K562 (cell line): ENCODE results near the gene PACSIN3. TPM values are rescaled to one million over a fixed set of nuclear protein-coding genes. Genes with fewer than 3 reads are reported as not detected.

ENCODE experiments used
- ATAC-seq: fragments of 200-7000 bp; cut with Tn5 transposase; 3 replicates; pipeline ENCODE4 v1.9.1; 2020; ENCODE audit warnings: moderate library complexity
- BruUV-seq: library from RNA; stranded (reverse); fragments of 400-500 nt; replicated peaks from 2 replicates; lab custom pipeline; 2021; lab: Mats Ljungman, UMichigan
- CTCF ChIA-PET: fragments of 300-600 bp; formaldehyde crosslinking; extraction: SDS; loops from one replicate; lab custom pipeline; 2021; ENCODE audit warnings: low intra/inter-chr PET ratio; lab: Yijun Ruan, JAX
- POLR2A ChIA-PET: fragments of 300-600, 350-650 bp; sonication (Branson Sonifier 250); formaldehyde crosslinking; extraction: SDS; loops from one replicate; lab custom pipeline; 2021; ENCODE audit warnings: antibody characterized with exemption, inconsistent platforms; lab: Yijun Ruan, JAX
- DNase-seq, 4 experiments: peaks; one replicate each; pipeline versions ENCODE4 v3.0.0 to v3.0.0-alpha.2; 2011 to 2018; ENCODE audit warnings: low spot score in 3 of 4, mixed read lengths in 3 of 4; ENCODE audit errors: extremely low read depth in 1 of 4
- FAIRE-seq: peaks from 2 replicates; lab custom pipeline; 2011; peaks lifted over from hg19 to GRCh38; lab: Jason Lieb, UNC
- H2AFZ ChIP-seq: 2 replicates; pipeline ENCODE4 v1.6.0; 2011; ENCODE audit warnings: low read depth, low read length, control low read depth, inconsistent platforms
- H3K27ac ChIP-seq: fragments of 200-600 bp; 3 replicates; pipeline ENCODE4 v1.8.0; 2011; ENCODE audit warnings: low read depth, mild to moderate bottlenecking, control low read depth, inconsistent platforms, low read length, moderate library complexity, mixed read lengths; ENCODE audit errors: extremely low read depth
- H3K27me3 ChIP-seq, 2 experiments: fragments of 300-600 bp in 1 of 2; 2 replicates in 1 of 2; 3 replicates in 1 of 2; pipeline versions ENCODE4 v1.6.0 to v1.8.0; 2011; ENCODE audit warnings: inconsistent platforms in 2 of 2, low read length in 2 of 2, mild to moderate bottlenecking in 1 of 2, mixed read lengths in 1 of 2, moderate library complexity in 1 of 2; ENCODE audit not compliant: control insufficient read depth in 2 of 2, insufficient read depth in 2 of 2
- H3K36me3 ChIP-seq: fragments of 300-600 bp; 3 replicates; pipeline ENCODE4 v1.8.0; 2011; ENCODE audit warnings: mild to moderate bottlenecking, low read length, inconsistent platforms; ENCODE audit not compliant: control insufficient read depth, insufficient read depth
- H3K4me1 ChIP-seq, 2 experiments: fragments of 200-600 bp in 1 of 2; replicated peaks in 1 of 2; 2 replicates in 1 of 2; 3 replicates in 1 of 2; pipeline versions ENCODE4 v1.5.1 to v1.8.0; 2011; ENCODE audit warnings: inconsistent platforms in 2 of 2, low read length in 2 of 2, mild to moderate bottlenecking in 1 of 2, mixed read lengths in 1 of 2, moderate library complexity in 1 of 2; ENCODE audit not compliant: control insufficient read depth in 2 of 2, insufficient read depth in 2 of 2
- H3K4me2 ChIP-seq: 2 replicates; pipeline ENCODE4 v1.6.1; 2011; ENCODE audit warnings: low read length, control low read depth, inconsistent platforms, mixed read lengths; ENCODE audit not compliant: insufficient read depth
- H3K4me3 ChIP-seq: fragments of 200-600 bp; sonication (generic), shearing (Covaris generic); 2 replicates; pipeline ENCODE4 v1.5.1; 2016; ENCODE audit warnings: control low read depth, inconsistent platforms
- H3K79me2 ChIP-seq: fragments of 200-600 bp; 3 replicates; pipeline ENCODE4 v1.8.0; 2011; ENCODE audit warnings: low read length, inconsistent platforms; ENCODE audit not compliant: control insufficient read depth, insufficient read depth
- H3K9ac ChIP-seq, 2 experiments: 2 replicates each; pipeline versions ENCODE4 v1.6.0 to v1.6.1; 2011; ENCODE audit warnings: low read depth in 2 of 2, low read length in 2 of 2, control low read depth in 1 of 2, inconsistent platforms in 1 of 2, mild to moderate bottlenecking in 1 of 2, mixed read lengths in 1 of 2; ENCODE audit not compliant: insufficient read depth in 1 of 2
- H3K9me1 ChIP-seq: one replicate; pipeline ENCODE4 v1.6.0; 2011; ENCODE audit warnings: inconsistent platforms, mild to moderate bottlenecking, low read length, moderate library complexity; ENCODE audit not compliant: control insufficient read depth, insufficient read depth
- H3K9me3 ChIP-seq: replicated peaks from 2 replicates; pipeline ENCODE4 v1.5.1; 2011; ENCODE audit warnings: low read depth, low read length, inconsistent platforms; ENCODE audit not compliant: control insufficient read depth, insufficient read depth
- H4K20me1 ChIP-seq: replicated peaks from 2 replicates; pipeline ENCODE4 v1.6.1; 2011; ENCODE audit warnings: low read length, inconsistent platforms, mixed read lengths; ENCODE audit not compliant: control insufficient read depth, insufficient read depth
- ARHGAP35 ChIP-seq: fragments of 450-650 bp; IDR thresholded peaks from 2 replicates; pipeline ENCODE4 v1.6.1; 2018; ENCODE audit not compliant: partially characterized antibody
- ARID3A ChIP-seq: IDR thresholded peaks from 2 replicates; pipeline ENCODE4 v1.6.1; 2012; ENCODE audit warnings: low read depth, low read length, improper control_type of control experiment, borderline replicate concordance
- BHLHE40 ChIP-seq: IDR thresholded peaks from 2 replicates; pipeline ENCODE4 v1.6.1; 2011; ENCODE audit warnings: low read length, improper control_type of control experiment
- C11orf30 ChIP-seq: fragments of 450-650 bp; IDR thresholded peaks from 2 replicates; pipeline ENCODE4 v1.6.1; 2016; ENCODE audit warnings: low read depth, mild to moderate bottlenecking
- CBFA2T2 ChIP-seq: fragments of 450-650 bp; conservative IDR thresholded peaks from 2 replicates; pipeline ENCODE4 v1.6.1; 2017; ENCODE audit warnings: mild to moderate bottlenecking
- CTBP1 ChIP-seq: fragments of 450-650 bp; IDR thresholded peaks from 2 replicates; pipeline ENCODE4 v1.6.1; 2016; ENCODE audit warnings: borderline replicate concordance
- FOXJ2 ChIP-seq: fragments of 200-800 bp; sonication (Bioruptor generic); IDR thresholded peaks from 2 replicates; pipeline ENCODE4 v1.6.1; 2016; ENCODE audit warnings: missing genetic modification characterization, missing compliant biosample characterization
- HINFP ChIP-seq: fragments of 450-650 bp; conservative IDR thresholded peaks from 2 replicates; pipeline ENCODE4 v1.6.1; 2016; ENCODE audit warnings: missing genetic modification characterization, low read depth, mild to moderate bottlenecking, control low read depth, missing compliant biosample characterization
- HMGN3 ChIP-seq: IDR thresholded peaks from 2 replicates; pipeline ENCODE4 v1.6.1; 2011; ENCODE audit warnings: borderline replicate concordance, low read depth, mild to moderate bottlenecking, mixed read lengths, low read length; ENCODE audit not compliant: insufficient read length; ENCODE audit errors: extremely low read depth
- HNRNPLL ChIP-seq: fragments of 200-400 bp; formaldehyde crosslinking; IDR thresholded peaks from 2 replicates; pipeline ENCODE4 v1.6.1; 2017; ENCODE audit warnings: low read length, low read depth, mild to moderate bottlenecking; ENCODE audit not compliant: poor library complexity, severe bottlenecking
- HOXB6 ChIP-seq: fragments of 250-450 bp; sonication (Bioruptor Pico); IDR thresholded peaks from 2 replicates; pipeline ENCODE4 v1.5.1; 2022; ENCODE audit warnings: mild to moderate bottlenecking, borderline replicate concordance
- KLF1 ChIP-seq: fragments of 450-650 bp; IDR thresholded peaks from 2 replicates; pipeline ENCODE4 v1.6.1; 2016; ENCODE audit warnings: missing genetic modification characterization, missing compliant biosample characterization
- MEIS2 ChIP-seq: fragments of 450-650 bp; IDR thresholded peaks from 2 replicates; pipeline ENCODE4 v1.6.1; 2014; ENCODE audit warnings: mild to moderate bottlenecking; ENCODE audit not compliant: partially characterized antibody
- NFXL1 ChIP-seq: fragments of 450-650 bp; formaldehyde crosslinking; IDR thresholded peaks from 2 replicates; pipeline ENCODE4 v1.4.0; 2021; ENCODE audit warnings: mild to moderate bottlenecking
- NR3C1 ChIP-seq: sonication (generic); formaldehyde crosslinking; IDR thresholded peaks from 2 replicates; pipeline ENCODE4 v1.8.1; 2022; ENCODE audit warnings: missing genetic modification reagents
- POLR3G ChIP-seq: IDR thresholded peaks from 2 replicates; pipeline ENCODE4 v1.6.1; 2011; ENCODE audit not compliant: insufficient read length, insufficient replicate concordance; ENCODE audit errors: extremely low read depth
- RB1 ChIP-seq: fragments of 450-650 bp; IDR thresholded peaks from 2 replicates; pipeline ENCODE4 v1.6.1; 2017; ENCODE audit warnings: low read depth, mild to moderate bottlenecking
- SMARCA4 ChIP-seq: fragments of 450-650 bp; IDR thresholded peaks from 2 replicates; pipeline ENCODE4 v1.6.1; 2016
- SOX6 ChIP-seq: fragments of 450-650 bp; IDR thresholded peaks from 2 replicates; pipeline ENCODE4 v1.6.1; 2014; ENCODE audit warnings: mild to moderate bottlenecking
- TAF7 ChIP-seq: fragments of 450-650 bp; IDR thresholded peaks from 2 replicates; pipeline ENCODE4 v1.6.1; 2016; ENCODE audit warnings: missing genetic modification characterization, missing compliant biosample characterization
- TCF7 ChIP-seq: sonication (generic); IDR thresholded peaks from 2 replicates; pipeline ENCODE4 v1.6.1; 2016; ENCODE audit warnings: antibody characterized with exemption, borderline replicate concordance
- ZBTB8A ChIP-seq: fragments of 450-650 bp; IDR thresholded peaks from 2 replicates; pipeline ENCODE4 v1.6.1; 2018; ENCODE audit warnings: mild to moderate bottlenecking, moderate library complexity; ENCODE audit not compliant: partially characterized antibody
- ZNF217 ChIP-seq: sonication (generic); formaldehyde crosslinking; IDR thresholded peaks from 2 replicates; pipeline ENCODE4 v1.8.0; 2022; ENCODE audit warnings: mild to moderate bottlenecking, missing genetic modification reagents
- ZNF77 ChIP-seq: fragments of 250-450 bp; sonication (Bioruptor Pico); IDR thresholded peaks from 2 replicates; pipeline ENCODE4 v1.5.0; 2020
- WGBS: fragments of 100-300 bp; shearing (Covaris generic); methylation state at CpG from one replicate; pipeline ENCODE4 v1.1.6; 2016; ENCODE audit warnings: low coverage, mixed read lengths; ENCODE audit not compliant: insufficient coverage; ENCODE audit errors: missing lambda C conversion rate; 5-methylcytosine and 5-hydroxymethylcytosine counted together
- in situ Hi-C: fragments of 300-500 bp; cut with MboI; formaldehyde crosslinking; loops from 4 replicates; pipeline ENCODE4 v1.15.0; 2018; ENCODE audit warnings: inconsistent platforms, mixed read lengths
- intact Hi-C: fragments of 100-400 bp; cut with micrococcal nuclease; formaldehyde crosslinking; loops from 2 replicates; pipeline ENCODE4 v1.14.2; 2022
- polyA plus RNA-seq, 8 experiments: library from polyadenylated mRNA; depleted of rRNA in 4 of 8; stranded (reverse) in 5 of 8; unstranded in 3 of 8; fragments of >200 nt; fragmentation: Nextera tagmentation in 2 of 8; fragmentation: Illumina TruSeq in 1 of 8; extraction: Ambion mirVana in 2 of 8; extraction: Trizol in 1 of 8; gene quantifications; 2 replicates each; pipeline versions ENCODE4 v1.2.1 to v1.2.3, GENCODE V29; 2011 to 2014; ENCODE audit warnings: inconsistent platforms in 1 of 8, missing spikeins in 1 of 8
- total RNA-seq, 7 experiments: library from RNA; depleted of rRNA in 6 of 7; stranded (reverse); fragments of >200 nt in 6 of 7; fragmentation: Illumina TruSeq in 2 of 7; extraction: Trizol in 2 of 7; gene quantifications; 2 replicates each; pipeline versions ENCODE4 v1.2.1 to v1.2.3, GENCODE V29; 2011 to 2021; ENCODE audit warnings: low replicate concordance in 1 of 7

The PACSIN3 gene
- total and polyA plus RNA-seq, 9 of the 15 experiments (the other 6 are each of a cell fraction or from before 2014, with no cell fraction given), result 0.13 to 18.1 (median 7.1) TPM

DNA sequence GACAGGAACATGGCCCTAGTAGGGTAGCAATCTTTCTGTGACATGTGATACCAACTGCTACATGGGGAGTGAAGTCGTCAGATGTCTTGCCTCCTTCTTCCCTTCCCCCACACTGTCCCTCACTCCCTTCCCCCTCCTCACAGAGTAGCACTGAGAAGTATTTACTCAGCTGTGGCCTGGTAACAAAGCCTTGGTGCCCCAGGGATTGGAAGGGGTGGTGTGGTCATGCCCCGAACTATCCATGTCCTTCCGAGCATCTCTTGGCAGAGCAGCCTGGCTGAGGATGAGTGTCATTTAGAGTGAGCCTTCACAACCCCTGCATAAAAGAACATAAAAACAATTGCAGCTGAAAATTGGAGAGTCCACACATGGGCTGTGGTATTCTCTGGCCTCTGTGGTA, 55.7 kb downstream of the PACSIN3 start:
- Histone ChIP-seq H2AFZ (no peak overlapping the region), H3K4me2 (no peak overlapping the region), H3K9ac (no peak overlapping the region), H3K36me3 (no peaks in the 10 kb centered on the region), H3K27me3 (no peaks in the 10 kb centered on the region; a peak in 1 of 5 replicates), H4K20me1 (no peaks in the 10 kb centered on the region; the same call in 1 of the 2 replicates), H3K4me3 (no peak overlapping the region), H3K79me2 (no peaks in the 10 kb centered on the region), H3K9me1 (no peaks in the 10 kb centered on the region), H3K4me1 (peaks cover 0 to 6% of the 10 kb centered on the region in 2 experiments; a peak in 2 of 5 replicates), H3K27ac (no peak overlapping the region), H3K9me3 (no peaks in the 10 kb centered on the region)
- ATAC-seq, result peak; percentile 67
- no TSS peak for BruUV-seq
- intact Hi-C loops (no loop called here), in situ Hi-C loops (loop anchor here (10.0 kb wide), 1 partner anchor 386 kb away; no protein-coding TSS in a partner anchor)
- ChIA-PET CTCF (no interaction called here), POLR2A (interaction anchor here (0.7 to 1.3 kb wide), 5 partner anchors 9 to 186 kb away, joined by 3 to 5 read pairs (median 3); no protein-coding TSS in a partner anchor)
- FAIRE-seq, result no peak
- DNase-seq, result peak in 1 of 4 experiments; percentile 29
- 38% methylated on average over 3 of the region's 3 CpGs for WGBS
- TF ChIP-seq CTBP1 (peak; percentile 38; the same call in 1 of the 2 replicates), ARHGAP35 (no peak), POLR3G (no peak), MEIS2 (no peak), FOXJ2 (tag) (0 out of 2 replicates have a peak, but pooled peaks have one; percentile 13), HOXB6 (CRISPR knock-in tag) (no peak), CBFA2T2 (peak; percentile 24; the same call in 1 of the 2 replicates), C11orf30 (no peak), TAF7 (tag) (no peak), KLF1 (tag) (no peak), ARID3A (no peak), NFXL1 (CRISPR knock-in tag) (no peak), HINFP (tag) (no peak), TCF7 (no peak), ZBTB8A (no peak), HNRNPLL (no peak), ZNF77 (CRISPR knock-in tag) (no peak), BHLHE40 (no peak), NR3C1 (CRISPR knock-in tag) (no peak), RB1 (no peak), SOX6 (peak; percentile 41; the same call in 1 of the 2 replicates), HMGN3 (no peak), ZNF217 (CRISPR knock-in tag) (no peak), SMARCA4 (no peak; the same call in 1 of the 2 replicates)
